K562 (cell line): Measurements from ENCODE around the gene SOX15. TPM values are rescaled to one million over a fixed set of nuclear protein-coding genes. Genes with fewer than 3 reads are reported as not detected.

Experiments
- BRD9 ChIP-seq: fragments of 450-650 bp; IDR thresholded peaks from 2 replicates; pipeline ENCODE4 v1.6.1; 2018; ENCODE audit warnings: low read depth; ENCODE audit not compliant: partially characterized antibody
- C11orf30 ChIP-seq: fragments of 450-650 bp; IDR thresholded peaks from 2 replicates; pipeline ENCODE4 v1.6.1; 2016; ENCODE audit warnings: low read depth, mild to moderate bottlenecking
- NFE2L1 ChIP-seq: fragments of 450-650 bp; IDR thresholded peaks from 2 replicates; pipeline ENCODE4 v1.6.1; 2016; ENCODE audit warnings: missing genetic modification characterization, low read depth, mild to moderate bottlenecking, missing compliant biosample characterization, moderate library complexity, borderline replicate concordance
- PHF20 ChIP-seq: fragments of 450-650 bp; IDR thresholded peaks from 2 replicates; pipeline ENCODE4 v1.6.1; 2018; ENCODE audit not compliant: partially characterized antibody
- POLR2A ChIP-seq: fragments of 450-650 bp; conservative IDR thresholded peaks from 2 replicates; pipeline ENCODE4 v1.6.1; 2016
- PURB ChIP-seq: sonication (generic); formaldehyde crosslinking; IDR thresholded peaks from 2 replicates; pipeline ENCODE4 v1.9.0; 2021; ENCODE audit warnings: low read depth, mild to moderate bottlenecking, missing genetic modification reagents
- SIN3A ChIP-seq, 2 experiments: fragments of 150-350 bp in 1 of 2; IDR thresholded peaks; 2 replicates each; pipeline ENCODE4 v1.6.1; 2011 to 2016; ENCODE audit warnings: borderline replicate concordance in 2 of 2, low read depth in 2 of 2, low read length in 2 of 2, mild to moderate bottlenecking in 2 of 2, moderate library complexity in 2 of 2; ENCODE audit not compliant: control insufficient read depth in 1 of 2
- U2AF1 ChIP-seq: fragments of 200-400 bp; formaldehyde crosslinking; optimal IDR thresholded peaks from 2 replicates; pipeline ENCODE3; 2017; ENCODE audit warnings: mild to moderate bottlenecking, low read depth, low read length, moderate library complexity
- ZNF175 ChIP-seq: fragments of 200-800 bp; sonication (Bioruptor generic); IDR thresholded peaks from 2 replicates; pipeline ENCODE4 v1.6.1; 2016; ENCODE audit warnings: low read depth, mild to moderate bottlenecking, missing genetic modification characterization, missing compliant biosample characterization
- ZNF239 ChIP-seq: fragments of 250-450 bp; sonication (Bioruptor Pico); IDR thresholded peaks from 2 replicates; pipeline ENCODE4 v1.4.0; 2020; ENCODE audit warnings: mild to moderate bottlenecking
- ZNF507 ChIP-seq: conservative IDR thresholded peaks from 2 replicates; pipeline ENCODE4 v1.6.1; 2017; ENCODE audit warnings: missing genetic modification characterization, missing compliant biosample characterization
- polyA plus RNA-seq, 8 experiments: library from polyadenylated mRNA; depleted of rRNA in 4 of 8; stranded (reverse) in 5 of 8; unstranded in 3 of 8; fragments of >200 nt; fragmentation: Nextera tagmentation in 2 of 8; fragmentation: Illumina TruSeq in 1 of 8; extraction: Ambion mirVana in 2 of 8; extraction: Trizol in 1 of 8; gene quantifications; 2 replicates each; pipeline versions ENCODE4 v1.2.1 to v1.2.3, GENCODE V29; 2011 to 2014; ENCODE audit warnings: inconsistent platforms in 1 of 8, missing spikeins in 1 of 8
- total RNA-seq, 7 experiments: library from RNA; depleted of rRNA in 6 of 7; stranded (reverse); fragments of >200 nt in 6 of 7; fragmentation: Illumina TruSeq in 2 of 7; extraction: Trizol in 2 of 7; gene quantifications; 2 replicates each; pipeline versions ENCODE4 v1.2.1 to v1.2.3, GENCODE V29; 2011 to 2021; ENCODE audit warnings: low replicate concordance in 1 of 7
- TF ChIP-seq, protein P1 (sequence below): IDR thresholded peaks from 2 replicates; pipeline ENCODE4 v1.6.1; 2014; ENCODE audit warnings: antibody characterized with exemption
- TF ChIP-seq, protein P2 (sequence below), 2 experiments: fragments of 450-650 bp; IDR thresholded peaks; 2 replicates each; pipeline ENCODE4 v1.6.1; 2016
- TF ChIP-seq, protein P3 (sequence below): sonication (generic); formaldehyde crosslinking; IDR thresholded peaks from 2 replicates; pipeline ENCODE4 v1.8.0; 2022; ENCODE audit warnings: missing genetic modification reagents, mild to moderate bottlenecking, borderline replicate concordance
- TF ChIP-seq, protein P4 (sequence below): fragments of 450-650 bp; IDR thresholded peaks from 2 replicates; pipeline ENCODE4 v1.6.1; 2016

SOX15 gene
- total and polyA plus RNA-seq, 9 of the 15 experiments (the other 6 are each of a cell fraction or from before 2014, with no cell fraction given), result 0.07 to 0.33 (median 0.19) TPM; not detected in 5

DNA sequence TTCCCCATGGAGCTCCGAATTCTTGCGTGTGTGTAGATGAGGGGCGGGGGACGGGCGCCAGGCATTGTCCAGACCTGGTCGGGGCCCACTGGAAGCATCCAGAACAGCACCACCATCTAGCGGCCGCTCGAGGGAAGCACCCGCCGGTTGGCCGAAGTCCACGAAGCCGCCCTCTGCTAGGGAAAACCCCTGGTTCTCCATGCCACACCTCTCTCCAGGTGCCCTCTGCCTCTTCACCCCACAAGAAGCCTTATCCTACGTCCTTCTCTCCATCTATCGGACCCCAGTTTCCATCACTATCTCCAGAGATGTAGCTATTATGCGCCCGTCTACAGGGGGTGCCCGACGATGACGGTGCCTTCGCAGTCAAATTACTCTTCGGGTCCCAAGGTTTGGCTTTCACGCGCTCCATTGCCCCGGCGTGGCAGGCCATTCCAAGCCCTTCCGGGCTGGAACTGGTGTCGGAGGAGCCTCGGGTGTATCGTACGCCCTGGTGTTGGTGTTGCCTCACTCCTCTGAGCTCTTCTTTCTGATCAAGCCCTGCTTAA, 28.8 kb downstream of the SOX15 start (continued):
- TF ChIP-seq PURB (CRISPR knock-in tag) (no peak), U2AF1 (no peak), ZNF175 (no peak), SIN3A (IDR thresholded peaks at IDR 0.05; ENCODE audit: borderline replicate concordance in 2 of 2, control insufficient read depth in 1 of 2, low read depth in 2 of 2, low read length in 2 of 2) (peak in 1 of 2 experiments; percentile 46; a peak in 1 of 4 replicates), ZNF507 (no peak), BRD9 (peak; percentile 56), ZNF239 (CRISPR knock-in tag) (no peak), NFE2L1 (tag) (no peak), POLR2A (no peak), C11orf30 (peak; percentile 50; the same call in 1 of the 2 replicates), PHF20 (no peak)
- TF ChIP-seq, protein P1, sequence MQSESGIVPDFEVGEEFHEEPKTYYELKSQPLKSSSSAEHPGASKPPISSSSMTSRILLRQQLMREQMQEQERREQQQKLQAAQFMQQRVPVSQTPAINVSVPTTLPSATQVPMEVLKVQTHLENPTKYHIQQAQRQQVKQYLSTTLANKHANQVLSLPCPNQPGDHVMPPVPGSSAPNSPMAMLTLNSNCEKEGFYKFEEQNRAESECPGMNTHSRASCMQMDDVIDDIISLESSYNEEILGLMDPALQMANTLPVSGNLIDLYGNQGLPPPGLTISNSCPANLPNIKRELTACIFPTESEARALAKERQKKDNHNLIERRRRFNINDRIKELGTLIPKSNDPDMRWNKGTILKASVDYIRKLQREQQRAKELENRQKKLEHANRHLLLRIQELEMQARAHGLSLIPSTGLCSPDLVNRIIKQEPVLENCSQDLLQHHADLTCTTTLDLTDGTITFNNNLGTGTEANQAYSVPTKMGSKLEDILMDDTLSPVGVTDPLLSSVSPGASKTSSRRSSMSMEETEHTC, result no peak
- TF ChIP-seq, protein P2, sequence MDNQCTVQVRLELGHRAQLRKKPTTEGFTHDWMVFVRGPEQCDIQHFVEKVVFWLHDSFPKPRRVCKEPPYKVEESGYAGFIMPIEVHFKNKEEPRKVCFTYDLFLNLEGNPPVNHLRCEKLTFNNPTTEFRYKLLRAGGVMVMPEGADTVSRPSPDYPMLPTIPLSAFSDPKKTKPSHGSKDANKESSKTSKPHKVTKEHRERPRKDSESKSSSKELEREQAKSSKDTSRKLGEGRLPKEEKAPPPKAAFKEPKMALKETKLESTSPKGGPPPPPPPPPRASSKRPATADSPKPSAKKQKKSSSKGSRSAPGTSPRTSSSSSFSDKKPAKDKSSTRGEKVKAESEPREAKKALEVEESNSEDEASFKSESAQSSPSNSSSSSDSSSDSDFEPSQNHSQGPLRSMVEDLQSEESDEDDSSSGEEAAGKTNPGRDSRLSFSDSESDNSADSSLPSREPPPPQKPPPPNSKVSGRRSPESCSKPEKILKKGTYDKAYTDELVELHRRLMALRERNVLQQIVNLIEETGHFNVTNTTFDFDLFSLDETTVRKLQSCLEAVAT (IDR thresholded peaks at IDR 0.05), result 0 out of 4 replicates have a peak, but pooled peaks of 1 of the 2 experiments have one; percentile 41
- TF ChIP-seq, protein P3, sequence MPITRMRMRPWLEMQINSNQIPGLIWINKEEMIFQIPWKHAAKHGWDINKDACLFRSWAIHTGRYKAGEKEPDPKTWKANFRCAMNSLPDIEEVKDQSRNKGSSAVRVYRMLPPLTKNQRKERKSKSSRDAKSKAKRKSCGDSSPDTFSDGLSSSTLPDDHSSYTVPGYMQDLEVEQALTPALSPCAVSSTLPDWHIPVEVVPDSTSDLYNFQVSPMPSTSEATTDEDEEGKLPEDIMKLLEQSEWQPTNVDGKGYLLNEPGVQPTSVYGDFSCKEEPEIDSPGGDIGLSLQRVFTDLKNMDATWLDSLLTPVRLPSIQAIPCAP (CRISPR knock-in tag), result no peak
- TF ChIP-seq, protein P4, sequence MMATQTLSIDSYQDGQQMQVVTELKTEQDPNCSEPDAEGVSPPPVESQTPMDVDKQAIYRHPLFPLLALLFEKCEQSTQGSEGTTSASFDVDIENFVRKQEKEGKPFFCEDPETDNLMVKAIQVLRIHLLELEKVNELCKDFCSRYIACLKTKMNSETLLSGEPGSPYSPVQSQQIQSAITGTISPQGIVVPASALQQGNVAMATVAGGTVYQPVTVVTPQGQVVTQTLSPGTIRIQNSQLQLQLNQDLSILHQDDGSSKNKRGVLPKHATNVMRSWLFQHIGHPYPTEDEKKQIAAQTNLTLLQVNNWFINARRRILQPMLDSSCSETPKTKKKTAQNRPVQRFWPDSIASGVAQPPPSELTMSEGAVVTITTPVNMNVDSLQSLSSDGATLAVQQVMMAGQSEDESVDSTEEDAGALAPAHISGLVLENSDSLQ, result no peak
